ENCODE measurements around the gene TMEM176A. TPM values are rescaled to one million over a fixed set of nuclear protein-coding genes. Genes with fewer than 3 reads are reported as not detected.

TMEM176A gene
- total RNA-seq, 1 experiment from 2014 or later: not detected

- Histone ChIP-seq H3K4me3 (replicated peaks in 1 of 2; ENCODE audit: low read depth in 1 of 2, low read length in 2 of 2) (no peak overlapping the region), H3K9me2 (ENCODE audit: insufficient read depth) (no peaks in the 10 kb centered on the region), H3K9ac (ENCODE audit: low read length) (no peak overlapping the region), H3K36me3 (ENCODE audit: control insufficient read depth in 1 of 2, insufficient read depth in 2 of 2, low read length in 2 of 2) (no peaks in the 10 kb centered on the region), H3K9me3 (ENCODE audit: control insufficient read depth in 1 of 2, insufficient read depth in 1 of 2, low read depth in 1 of 2, low read length in 2 of 2) (no peaks in the 10 kb centered on the region), H3K4me2 (ENCODE audit: low read length) (no peak overlapping the region), H3K4me1 (ENCODE audit: control insufficient read depth in 1 of 2, insufficient read depth in 2 of 2, low read length in 2 of 2) (no peaks in the 10 kb centered on the region), H3K27ac (ENCODE audit: low read depth, low read length) (no peak overlapping the region), H3K79me2 (ENCODE audit: insufficient read depth, low read length) (no peaks in the 10 kb centered on the region), H2AFZ (ENCODE audit: low read depth, low read length, poor library complexity, severe bottlenecking) (no peak overlapping the region), H4K20me1 (ENCODE audit: insufficient read depth) (no peaks in the 10 kb centered on the region), H3K27me3 (ENCODE audit: insufficient read depth, low read length) (peaks cover 29% of the 10 kb centered on the region)
- CTCF ChIA-PET: no interaction called here
- no TSS peak for BruUV-seq (replicated peaks)
- ATAC-seq (no peak), DNase-seq (ENCODE audit: low read depth, low spot score) (no peak)
- intact Hi-C loops (cut with micrococcal nuclease): no loop called here
- POLR2A ChIA-PET: no interaction called here
- RAD21 ChIA-PET (ENCODE audit: low non-redundant PET in 1 of 2, low total read pairs in 2 of 2, uncharacterized antibody in 2 of 2, unreplicated experiment in 2 of 2): no interaction called here
- TF ChIP-seq SP1 (IDR thresholded peaks at IDR 0.05; ENCODE audit: low read depth): no peak
- no peak for TF ChIP-seq RAD21 (IDR thresholded peaks at IDR 0.05; ENCODE audit: low read depth)
- TF ChIP-seq, protein P1, sequence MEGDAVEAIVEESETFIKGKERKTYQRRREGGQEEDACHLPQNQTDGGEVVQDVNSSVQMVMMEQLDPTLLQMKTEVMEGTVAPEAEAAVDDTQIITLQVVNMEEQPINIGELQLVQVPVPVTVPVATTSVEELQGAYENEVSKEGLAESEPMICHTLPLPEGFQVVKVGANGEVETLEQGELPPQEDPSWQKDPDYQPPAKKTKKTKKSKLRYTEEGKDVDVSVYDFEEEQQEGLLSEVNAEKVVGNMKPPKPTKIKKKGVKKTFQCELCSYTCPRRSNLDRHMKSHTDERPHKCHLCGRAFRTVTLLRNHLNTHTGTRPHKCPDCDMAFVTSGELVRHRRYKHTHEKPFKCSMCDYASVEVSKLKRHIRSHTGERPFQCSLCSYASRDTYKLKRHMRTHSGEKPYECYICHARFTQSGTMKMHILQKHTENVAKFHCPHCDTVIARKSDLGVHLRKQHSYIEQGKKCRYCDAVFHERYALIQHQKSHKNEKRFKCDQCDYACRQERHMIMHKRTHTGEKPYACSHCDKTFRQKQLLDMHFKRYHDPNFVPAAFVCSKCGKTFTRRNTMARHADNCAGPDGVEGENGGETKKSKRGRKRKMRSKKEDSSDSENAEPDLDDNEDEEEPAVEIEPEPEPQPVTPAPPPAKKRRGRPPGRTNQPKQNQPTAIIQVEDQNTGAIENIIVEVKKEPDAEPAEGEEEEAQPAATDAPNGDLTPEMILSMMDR (IDR thresholded peaks at IDR 0.05 in 2 of 3, conservative IDR thresholded peaks at IDR 0.05 in 1 of 3; ENCODE audit: borderline replicate concordance in 1 of 3, insufficient read depth in 1 of 3, low read depth in 2 of 3, low read length in 2 of 3): no peak
- no peak for TF ChIP-seq JUND (IDR thresholded peaks at IDR 0.05)
- no peak for TF ChIP-seq SIN3A (IDR thresholded peaks at IDR 0.05; ENCODE audit: low read depth)
- no peak for TF ChIP-seq SRF (IDR thresholded peaks at IDR 0.05; ENCODE audit: low read depth)
- TF ChIP-seq, protein P2, sequence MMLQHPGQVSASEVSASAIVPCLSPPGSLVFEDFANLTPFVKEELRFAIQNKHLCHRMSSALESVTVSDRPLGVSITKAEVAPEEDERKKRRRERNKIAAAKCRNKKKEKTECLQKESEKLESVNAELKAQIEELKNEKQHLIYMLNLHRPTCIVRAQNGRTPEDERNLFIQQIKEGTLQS (IDR thresholded peaks at IDR 0.05): no peak
- no peak for TF ChIP-seq EGR1 (IDR thresholded peaks at IDR 0.05; ENCODE audit: low read depth)
- TF ChIP-seq ELF1 (IDR thresholded peaks at IDR 0.05; ENCODE audit: borderline replicate concordance, low read depth): no peak
- no peak for TF ChIP-seq TCF7L2 (IDR thresholded peaks at IDR 0.05; ENCODE audit: borderline replicate concordance, extremely low read depth, insufficient read depth, insufficient read length)
- TF ChIP-seq FOSL1 (IDR thresholded peaks at IDR 0.05; ENCODE audit: low read depth): no peak
- no peak for TF ChIP-seq ZNF274 (IDR thresholded peaks at IDR 0.05; ENCODE audit: low read depth, low read length)
- no peak for TF ChIP-seq MAX (IDR thresholded peaks at IDR 0.05)
- TF ChIP-seq, protein P3, sequence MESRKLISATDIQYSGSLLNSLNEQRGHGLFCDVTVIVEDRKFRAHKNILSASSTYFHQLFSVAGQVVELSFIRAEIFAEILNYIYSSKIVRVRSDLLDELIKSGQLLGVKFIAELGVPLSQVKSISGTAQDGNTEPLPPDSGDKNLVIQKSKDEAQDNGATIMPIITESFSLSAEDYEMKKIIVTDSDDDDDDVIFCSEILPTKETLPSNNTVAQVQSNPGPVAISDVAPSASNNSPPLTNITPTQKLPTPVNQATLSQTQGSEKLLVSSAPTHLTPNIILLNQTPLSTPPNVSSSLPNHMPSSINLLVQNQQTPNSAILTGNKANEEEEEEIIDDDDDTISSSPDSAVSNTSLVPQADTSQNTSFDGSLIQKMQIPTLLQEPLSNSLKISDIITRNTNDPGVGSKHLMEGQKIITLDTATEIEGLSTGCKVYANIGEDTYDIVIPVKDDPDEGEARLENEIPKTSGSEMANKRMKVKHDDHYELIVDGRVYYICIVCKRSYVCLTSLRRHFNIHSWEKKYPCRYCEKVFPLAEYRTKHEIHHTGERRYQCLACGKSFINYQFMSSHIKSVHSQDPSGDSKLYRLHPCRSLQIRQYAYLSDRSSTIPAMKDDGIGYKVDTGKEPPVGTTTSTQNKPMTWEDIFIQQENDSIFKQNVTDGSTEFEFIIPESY (IDR thresholded peaks at IDR 0.05; ENCODE audit: extremely low read depth, insufficient replicate concordance, low read length): no peak
- no peak for TF ChIP-seq POLR2AphosphoS5 (IDR thresholded peaks at IDR 0.05; ENCODE audit: low read depth, low read length)
- no peak for TF ChIP-seq CEBPB (IDR thresholded peaks at IDR 0.05; ENCODE audit: low read depth)
- TF ChIP-seq REST (IDR thresholded peaks at IDR 0.05; ENCODE audit: low read depth): no peak
Observed at GRCh38 chr7:150846291-150847115, 45.9 kb downstream of the TMEM176A start.
